Activated gamma-delta T cell treated with Interleukin-2 at 50 U/mL for 16 hours (primary cell): ENCODE data around the gene CRIM1.
"Not testable (repeated sequence)": the region's sequence is repeated elsewhere in the genome, so short reads cannot be mapped to it uniquely, and the experiment has no call there.

Experiments used
- DNase-seq: peaks from one replicate; pipeline ENCODE4 v3.0.0-alpha.2; 2020

Gene CRIM1

GRCh38 chr2:36355151-36355889 is at the start of gene CRIM1:
Gene CRIM1 (plus strand): TSS chr2:36355778. CDS start chr2:36356293, 515 bp downstream.
- peak; percentile 33 for DNase-seq

- DNase-seq, result no peak
These were observed 48.1 kb upstream of the CRIM1 start for GRCh38 chr2:36307441-36307840.

GRCh38 chr2:36310444-36310843 is 45.1 kb upstream of the CRIM1 start:
- DNase-seq, result not testable (repeated sequence)

- no peak for DNase-seq
These were observed 37.0 kb upstream of the CRIM1 start for GRCh38 chr2:36318547-36318946.

- DNase-seq, result no peak
These were observed 33.5 kb upstream of the CRIM1 start for GRCh38 chr2:36322108-36322507.

- no peak for DNase-seq
These were observed 29.3 kb upstream of the CRIM1 start for GRCh38 chr2:36326286-36326685.

- no peak for DNase-seq
These were observed 26.3 kb upstream of the CRIM1 start for GRCh38 chr2:36329251-36329650.

GRCh38 chr2:36329746-36330472 is 25.7 kb upstream of the CRIM1 start:
- DNase-seq, result no peak

GRCh38 chr2:36330473-36331395 is 24.8 kb upstream of the CRIM1 start:
- DNase-seq, result no peak

GRCh38 chr2:36333350-36334012 is 22.1 kb upstream of the CRIM1 start:
- DNase-seq, result peak; percentile 8

- DNase-seq, result no peak
These were observed 20.0 kb upstream of the CRIM1 start for GRCh38 chr2:36335597-36335996.

- no peak for DNase-seq
These were observed 19.3 kb upstream of the CRIM1 start for GRCh38 chr2:36336321-36336720.

- no peak for DNase-seq
These were observed 18.2 kb upstream of the CRIM1 start for GRCh38 chr2:36337354-36337753.

- DNase-seq, result no peak
These were observed 17.3 kb upstream of the CRIM1 start for GRCh38 chr2:36338124-36338826.

- DNase-seq, result no peak
These were observed 16.8 kb upstream of the CRIM1 start for GRCh38 chr2:36338827-36339145.

- no peak for DNase-seq
These were observed 15.9 kb upstream of the CRIM1 start for GRCh38 chr2:36339607-36340218.

GRCh38 chr2:36343606-36344005 is 12.0 kb upstream of the CRIM1 start:
- no peak for DNase-seq

GRCh38 chr2:36348721-36349120 is 6.9 kb upstream of the CRIM1 start:
- DNase-seq, result no peak

GRCh38 chr2:36351291-36351690 is 4.3 kb upstream of the CRIM1 start:
- no peak for DNase-seq

GRCh38 chr2:36351736-36352349 is 3.7 kb upstream of the CRIM1 start:
- no peak for DNase-seq

- no peak for DNase-seq
These were observed 2.9 kb upstream of the CRIM1 start for GRCh38 chr2:36352701-36353100.

- no peak for DNase-seq
These were observed 797 bp upstream of the CRIM1 start for GRCh38 chr2:36354811-36355150.
